ENCODE measurements around the gene HOXD13. TPM values are rescaled to one million over a fixed set of nuclear protein-coding genes. Genes with fewer than 3 reads are reported as not detected.

The HOXD13 gene
- total and polyA plus RNA-seq, 2 of the 8 experiments (the other 6 are each of a cell fraction or from before 2014, with no cell fraction given) = not detected

DNA sequence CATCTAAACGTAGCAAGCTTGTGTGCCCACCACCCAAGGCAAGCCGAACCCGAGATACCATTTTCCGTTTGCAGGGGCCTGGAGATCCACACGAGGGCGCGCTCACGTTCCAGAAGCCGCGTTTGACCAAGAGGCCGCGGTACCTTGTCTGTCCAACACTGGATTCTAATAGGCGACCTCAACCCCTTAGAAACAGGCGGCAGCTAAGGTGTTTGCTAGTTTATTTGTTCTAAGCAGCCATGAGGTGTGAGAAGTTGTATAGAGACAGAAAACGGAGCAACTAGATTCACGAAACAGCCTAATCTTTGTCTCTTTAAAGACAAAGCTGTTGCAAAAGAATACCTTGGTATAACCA lies 18.8 kb downstream of the HOXD13 start (continued):
- TF ChIP-seq RBBP5 (IDR thresholded peaks at IDR 0.05; ENCODE audit: borderline replicate concordance, low read depth, low read length) (no peak), RAD21 (IDR thresholded peaks at IDR 0.05 in 1 of 2, conservative IDR thresholded peaks at IDR 0.05 in 1 of 2; ENCODE audit: low read depth in 2 of 2, low read length in 2 of 2) (peak; percentile 29 to 46; a peak in 3 of 4 replicates), TBP (IDR thresholded peaks at IDR 0.05; ENCODE audit: low read depth, low read length) (no peak), TAF1 (IDR thresholded peaks at IDR 0.05; ENCODE audit: low read depth, low read length) (no peak), TAF7 (optimal IDR thresholded peaks at IDR 0.05; ENCODE audit: borderline replicate concordance, low read depth, low read length) (no peak), EZH2 (IDR thresholded peaks at IDR 0.05; ENCODE audit: low read depth, low read length, severe bottlenecking) (no peak), HDAC6 (IDR thresholded peaks at IDR 0.05; ENCODE audit: low read depth, low read length) (no peak), CREB1 (IDR thresholded peaks at IDR 0.05) (no peak), SIN3A (conservative IDR thresholded peaks at IDR 0.05 in 1 of 2, IDR thresholded peaks at IDR 0.05 in 1 of 2; ENCODE audit: low read depth in 1 of 2, low read length in 2 of 2) (no peak), SAP30 (IDR thresholded peaks at IDR 0.05; ENCODE audit: insufficient read depth, insufficient replicate concordance, low read length) (no peak), KDM4A (IDR thresholded peaks at IDR 0.05; ENCODE audit: low read depth, low read length, severe bottlenecking) (no peak), NANOG (IDR thresholded peaks at IDR 0.05; ENCODE audit: insufficient read depth, low read depth, low read length, poor library complexity, severe bottlenecking) (no peak), SP1 (IDR thresholded peaks at IDR 0.05; ENCODE audit: low read depth, low read length) (peak; percentile 31; the same call in 1 of the 2 replicates), CHD2 (IDR thresholded peaks at IDR 0.05; ENCODE audit: low read length) (no peak), SP4 (IDR thresholded peaks at IDR 0.05; ENCODE audit: low read length) (no peak), MAFK (IDR thresholded peaks at IDR 0.05; ENCODE audit: low read depth, low read length) (no peak), TCF12 (IDR thresholded peaks at IDR 0.05; ENCODE audit: low read depth, low read length) (0 out of 2 replicates have a peak, but pooled peaks have one; percentile 74), CHD1 (IDR thresholded peaks at IDR 0.05; ENCODE audit: low read depth, low read length) (no peak), ZNF274 (IDR thresholded peaks at IDR 0.05; ENCODE audit: borderline replicate concordance, extremely low read depth, low read length) (no peak), JUN (IDR thresholded peaks at IDR 0.05; ENCODE audit: low read depth, low read length) (no peak), GABPA (IDR thresholded peaks at IDR 0.05; ENCODE audit: borderline replicate concordance, insufficient read depth, low read length) (no peak)
- TF ChIP-seq, protein P1, sequence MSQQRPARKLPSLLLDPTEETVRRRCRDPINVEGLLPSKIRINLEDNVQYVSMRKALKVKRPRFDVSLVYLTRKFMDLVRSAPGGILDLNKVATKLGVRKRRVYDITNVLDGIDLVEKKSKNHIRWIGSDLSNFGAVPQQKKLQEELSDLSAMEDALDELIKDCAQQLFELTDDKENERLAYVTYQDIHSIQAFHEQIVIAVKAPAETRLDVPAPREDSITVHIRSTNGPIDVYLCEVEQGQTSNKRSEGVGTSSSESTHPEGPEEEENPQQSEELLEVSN (IDR thresholded peaks at IDR 0.05) = no peak
- TF ChIP-seq, protein P2, sequence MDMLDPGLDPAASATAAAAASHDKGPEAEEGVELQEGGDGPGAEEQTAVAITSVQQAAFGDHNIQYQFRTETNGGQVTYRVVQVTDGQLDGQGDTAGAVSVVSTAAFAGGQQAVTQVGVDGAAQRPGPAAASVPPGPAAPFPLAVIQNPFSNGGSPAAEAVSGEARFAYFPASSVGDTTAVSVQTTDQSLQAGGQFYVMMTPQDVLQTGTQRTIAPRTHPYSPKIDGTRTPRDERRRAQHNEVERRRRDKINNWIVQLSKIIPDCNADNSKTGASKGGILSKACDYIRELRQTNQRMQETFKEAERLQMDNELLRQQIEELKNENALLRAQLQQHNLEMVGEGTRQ (IDR thresholded peaks at IDR 0.05; ENCODE audit: low read length) = no peak

All from H1 (cell line).